Measurements from ENCODE around the gene DIMT1.

DNA sequence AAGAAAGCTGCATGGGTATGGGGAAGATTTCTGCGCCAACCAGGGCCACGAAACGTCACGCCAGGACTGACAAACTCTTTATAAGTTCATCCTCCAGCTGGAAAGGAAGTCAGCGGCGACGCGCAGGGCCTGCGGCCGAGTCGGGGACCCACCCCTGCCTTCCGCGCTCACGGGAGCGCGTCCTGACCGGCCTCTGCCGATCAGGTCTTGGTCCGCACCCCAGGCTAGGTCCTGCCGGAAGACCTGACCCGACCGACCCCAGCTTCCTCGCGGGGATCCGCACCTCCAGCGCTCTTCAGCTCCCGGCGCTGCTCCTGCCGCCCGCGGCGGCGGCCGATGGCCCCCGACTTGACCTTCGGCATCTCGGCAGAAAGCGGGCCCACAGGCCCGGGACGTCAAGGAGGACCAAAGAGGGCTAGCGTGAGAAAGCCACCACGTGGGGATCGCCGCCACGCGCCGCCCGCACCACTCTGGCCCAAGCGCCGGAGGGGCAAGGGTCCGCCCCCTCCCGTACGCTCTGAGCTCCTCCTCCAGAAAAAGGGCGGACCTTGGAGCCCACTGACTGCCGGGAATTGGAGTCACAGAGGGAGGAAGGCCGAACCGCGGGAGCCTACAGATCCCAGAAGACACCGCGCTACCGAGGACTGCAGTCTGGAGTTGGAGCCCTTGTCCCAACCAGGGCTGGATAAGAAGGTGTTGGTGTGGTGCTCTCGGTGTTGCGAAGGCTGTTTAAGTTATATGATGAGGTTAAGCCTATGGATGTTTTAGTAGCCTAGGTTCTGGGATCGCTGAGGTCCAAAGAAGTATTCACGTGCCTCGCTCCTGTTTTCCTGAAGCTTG, at the start of gene DIMT1:
- TF ChIP-seq, protein P1, sequence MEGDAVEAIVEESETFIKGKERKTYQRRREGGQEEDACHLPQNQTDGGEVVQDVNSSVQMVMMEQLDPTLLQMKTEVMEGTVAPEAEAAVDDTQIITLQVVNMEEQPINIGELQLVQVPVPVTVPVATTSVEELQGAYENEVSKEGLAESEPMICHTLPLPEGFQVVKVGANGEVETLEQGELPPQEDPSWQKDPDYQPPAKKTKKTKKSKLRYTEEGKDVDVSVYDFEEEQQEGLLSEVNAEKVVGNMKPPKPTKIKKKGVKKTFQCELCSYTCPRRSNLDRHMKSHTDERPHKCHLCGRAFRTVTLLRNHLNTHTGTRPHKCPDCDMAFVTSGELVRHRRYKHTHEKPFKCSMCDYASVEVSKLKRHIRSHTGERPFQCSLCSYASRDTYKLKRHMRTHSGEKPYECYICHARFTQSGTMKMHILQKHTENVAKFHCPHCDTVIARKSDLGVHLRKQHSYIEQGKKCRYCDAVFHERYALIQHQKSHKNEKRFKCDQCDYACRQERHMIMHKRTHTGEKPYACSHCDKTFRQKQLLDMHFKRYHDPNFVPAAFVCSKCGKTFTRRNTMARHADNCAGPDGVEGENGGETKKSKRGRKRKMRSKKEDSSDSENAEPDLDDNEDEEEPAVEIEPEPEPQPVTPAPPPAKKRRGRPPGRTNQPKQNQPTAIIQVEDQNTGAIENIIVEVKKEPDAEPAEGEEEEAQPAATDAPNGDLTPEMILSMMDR (IDR thresholded peaks at IDR 0.05): no peak
- TF ChIP-seq POLR2A (IDR thresholded peaks at IDR 0.05): peak; percentile 33 to 75

All from adrenal gland (tissue), 5 donors.